Testis (tissue), 3 donors: ENCODE measurements around the gene URM1. TPM values are rescaled to one million over a fixed set of nuclear protein-coding genes. Genes with fewer than 3 reads are reported as not detected.

ENCODE experiments used
- DNase-seq: peaks from one replicate; pipeline ENCODE4 v3.0.0-alpha.2; 2019
- H3K27ac ChIP-seq, 2 donors: fragments of 200-600 bp; sonication (generic); one replicate each; pipeline ENCODE4 v1.5.1; 2019
- H3K27me3 ChIP-seq: fragments of 200-600 bp; sonication (generic); one replicate; pipeline ENCODE4 v1.5.1; 2019
- H3K36me3 ChIP-seq: fragments of 200-600 bp; sonication (generic); one replicate; pipeline ENCODE4 v1.5.1; 2017; ENCODE audit warnings: low read depth; ENCODE audit errors: missing control alignments
- H3K4me1 ChIP-seq: fragments of 200-600 bp; sonication (generic); one replicate; pipeline ENCODE4 v1.5.1; 2019
- H3K4me3 ChIP-seq, 2 donors: fragments of 200-600 bp; sonication (generic); one replicate each; pipeline ENCODE4 v1.5.1; 2017 to 2019
- H3K9me3 ChIP-seq: fragments of 200-600 bp; sonication (generic); one replicate; pipeline ENCODE4 v1.5.1; 2017
- POLR2A ChIP-seq: fragments of 450-650 bp; IDR thresholded peaks from one replicate; pipeline ENCODE4 v1.6.1; 2017; ENCODE audit warnings: antibody characterized with exemption, mild to moderate bottlenecking, moderate library complexity
- WGBS, 2 donors: methylation state at CpG; one replicate each; pipeline ENCODE4 v1.1.5; 2018; 5-methylcytosine and 5-hydroxymethylcytosine counted together
- intact Hi-C: fragments of 100-400 bp; cut with DNase I; formaldehyde crosslinking; loops from one replicate; pipeline ENCODE4 v1.15.1; 2023; ENCODE audit warnings: low total_unique reads
- polyA plus RNA-seq: library from polyadenylated mRNA; stranded (reverse); fragments of 350-450 nt; fragmentation: Illumina TruSeq; extraction: RNeasy Lipid Tissue Mini Kit (QIAGEN cat#74804); gene quantifications from one replicate; pipeline ENCODE4 v1.2.3, GENCODE V29; 2014; ENCODE audit warnings: low read depth, low replicate concordance; ENCODE audit not compliant: insufficient read depth
- total RNA-seq, 2 donors: library from RNA; depleted of rRNA; stranded (reverse); fragments of >200 nt; gene quantifications; one replicate each; pipeline ENCODE4 v1.2.3, GENCODE V29; 2016
- TF ChIP-seq, protein P1 (sequence below), 3 experiments: fragments of 450-650 bp in 2 of 3; fragments of 200-600 bp in 1 of 3; sonication (generic) in 1 of 3; IDR thresholded peaks; one replicate each; pipeline ENCODE4 v1.5.1; 2016 to 2019; ENCODE audit warnings: antibody characterized with exemption in 3 of 3, mild to moderate bottlenecking in 2 of 3, moderate library complexity in 1 of 3

Gene URM1
- total and polyA plus RNA-seq, 3 donors from 2014 or later: 31.5 to 51.1 (median 36.8) TPM

DNA sequence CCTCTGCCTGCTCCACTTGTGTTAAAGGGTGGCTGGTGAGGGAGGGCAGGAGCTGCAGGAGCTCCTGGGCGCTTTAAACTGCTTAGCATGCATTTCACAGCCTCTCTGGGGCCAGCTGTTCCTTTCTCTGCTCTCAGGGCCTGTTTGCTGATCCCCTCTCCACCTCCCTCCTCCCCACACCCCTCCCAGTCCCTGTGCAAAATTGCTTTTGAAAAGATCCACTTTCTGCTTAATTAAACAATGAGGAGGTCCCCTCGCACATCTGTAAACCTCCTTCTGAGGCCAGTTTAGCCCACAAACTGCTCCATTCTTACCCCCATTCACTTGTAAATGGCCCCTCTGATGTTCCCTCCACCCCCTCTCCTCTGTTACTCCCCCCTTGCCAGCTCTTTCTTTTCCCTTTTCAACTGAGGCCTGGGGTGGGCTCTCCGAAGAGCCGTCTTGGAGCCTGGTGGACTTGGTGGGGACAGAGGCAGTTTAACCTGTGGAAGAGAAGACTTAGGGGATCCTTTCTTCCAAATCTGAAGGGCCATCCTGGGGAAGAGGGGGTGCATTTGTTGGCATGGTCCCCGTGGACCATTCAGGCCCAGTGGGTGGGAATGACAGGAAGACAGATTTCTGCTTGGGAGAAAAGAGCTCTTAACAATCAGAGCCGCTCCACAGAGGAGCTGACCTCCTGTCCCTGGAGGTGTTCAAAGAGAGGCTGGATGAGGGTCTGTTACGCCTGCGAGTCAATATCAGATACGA is 12.0 kb downstream of the URM1 start:
- DNase-seq: no peak
- TF ChIP-seq POLR2A: no peak
- TF ChIP-seq, protein P1, sequence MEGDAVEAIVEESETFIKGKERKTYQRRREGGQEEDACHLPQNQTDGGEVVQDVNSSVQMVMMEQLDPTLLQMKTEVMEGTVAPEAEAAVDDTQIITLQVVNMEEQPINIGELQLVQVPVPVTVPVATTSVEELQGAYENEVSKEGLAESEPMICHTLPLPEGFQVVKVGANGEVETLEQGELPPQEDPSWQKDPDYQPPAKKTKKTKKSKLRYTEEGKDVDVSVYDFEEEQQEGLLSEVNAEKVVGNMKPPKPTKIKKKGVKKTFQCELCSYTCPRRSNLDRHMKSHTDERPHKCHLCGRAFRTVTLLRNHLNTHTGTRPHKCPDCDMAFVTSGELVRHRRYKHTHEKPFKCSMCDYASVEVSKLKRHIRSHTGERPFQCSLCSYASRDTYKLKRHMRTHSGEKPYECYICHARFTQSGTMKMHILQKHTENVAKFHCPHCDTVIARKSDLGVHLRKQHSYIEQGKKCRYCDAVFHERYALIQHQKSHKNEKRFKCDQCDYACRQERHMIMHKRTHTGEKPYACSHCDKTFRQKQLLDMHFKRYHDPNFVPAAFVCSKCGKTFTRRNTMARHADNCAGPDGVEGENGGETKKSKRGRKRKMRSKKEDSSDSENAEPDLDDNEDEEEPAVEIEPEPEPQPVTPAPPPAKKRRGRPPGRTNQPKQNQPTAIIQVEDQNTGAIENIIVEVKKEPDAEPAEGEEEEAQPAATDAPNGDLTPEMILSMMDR (IDR thresholded peaks at IDR 0.05): no peak
- H3K27me3 ChIP-seq: no peaks in the 10 kb centered on the region
- H3K36me3 ChIP-seq: no peaks in the 10 kb centered on the region
- intact Hi-C loops: no loop called here
- 85 to 88% methylated on average over 9 of the region's 9 CpGs for WGBS, 2 donors
- no peak overlapping the region for H3K4me3 ChIP-seq
- H3K4me1 ChIP-seq: no peaks in the 10 kb centered on the region
- no peak overlapping the region for H3K27ac ChIP-seq
- no peaks in the 10 kb centered on the region for H3K9me3 ChIP-seq

DNA sequence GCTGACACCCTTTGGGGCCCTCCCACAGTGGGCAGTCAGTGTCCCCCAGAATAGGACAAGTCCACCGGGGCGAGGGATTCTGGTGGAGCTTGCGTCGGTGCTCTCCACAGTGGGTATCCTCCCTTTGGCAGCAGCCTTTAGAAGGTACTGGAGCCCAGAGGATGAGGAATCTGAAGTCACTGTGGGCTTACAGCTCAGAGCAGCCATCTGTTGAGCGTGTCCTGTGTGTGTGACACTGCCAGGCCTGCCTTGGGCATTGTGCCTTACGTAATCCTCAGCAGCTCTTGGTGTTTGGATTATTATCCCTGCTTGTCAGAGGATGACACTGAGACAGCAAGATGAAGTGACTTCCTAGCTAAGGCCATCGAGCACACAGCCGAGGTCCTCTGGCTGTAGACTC is 12.6 kb downstream of the URM1 start:
- H3K9me3 ChIP-seq: no peaks in the 10 kb centered on the region
- H3K4me3 ChIP-seq: no peak overlapping the region
- no peaks in the 10 kb centered on the region for H3K36me3 ChIP-seq
- no peak overlapping the region for H3K27ac ChIP-seq
- TF ChIP-seq, protein P1 (IDR thresholded peaks at IDR 0.05): no peak
- TF ChIP-seq POLR2A: no peak
- no peaks in the 10 kb centered on the region for H3K27me3 ChIP-seq
- WGBS, 2 donors: 81 to 89% methylated on average over 5 to 8 of the region's 8 CpGs
- intact Hi-C loops: no loop called here
- no peaks in the 10 kb centered on the region for H3K4me1 ChIP-seq
- DNase-seq: no peak

DNA sequence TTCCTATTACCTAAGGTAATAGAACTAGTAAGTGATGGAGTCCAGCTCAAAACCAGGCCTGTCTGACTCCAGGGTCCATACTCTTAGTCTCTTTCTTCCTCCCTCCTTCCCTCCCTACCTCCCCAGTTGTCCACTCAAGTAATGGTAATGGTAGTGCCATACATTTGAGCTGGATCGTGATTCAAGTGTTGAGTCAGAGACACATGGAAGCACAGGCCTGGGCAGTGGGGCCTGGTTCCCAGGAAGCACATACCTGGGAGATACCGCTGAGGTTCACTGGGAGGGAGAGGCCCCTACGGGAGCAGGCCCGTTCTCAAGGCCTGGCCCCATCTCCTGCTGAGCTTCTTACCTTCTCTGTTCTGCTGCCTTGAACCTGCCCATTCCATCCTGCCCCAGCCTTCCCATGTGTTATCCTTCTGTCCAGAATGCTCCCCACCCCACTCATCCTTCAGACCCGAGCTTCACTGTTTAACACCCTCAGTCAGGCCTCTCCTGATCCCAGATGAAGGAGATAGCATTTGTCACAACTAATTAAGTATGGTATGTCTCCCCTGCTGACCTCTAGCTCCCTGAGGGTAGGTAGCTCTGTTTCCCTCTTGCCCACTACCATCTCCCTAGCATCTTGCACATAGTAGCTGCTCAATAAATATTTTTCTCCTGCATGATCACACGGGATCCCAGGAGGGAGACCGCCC is 13.8 kb downstream of the URM1 start:
- Histone ChIP-seq H3K9me3 (no peaks in the 10 kb centered on the region), H3K27me3 (no peaks in the 10 kb centered on the region), H3K27ac (no peak overlapping the region), H3K36me3 (no peaks in the 10 kb centered on the region), H3K4me3 (no peak overlapping the region), H3K4me1 (no peaks in the 10 kb centered on the region)
- TF ChIP-seq POLR2A: no peak
- TF ChIP-seq, protein P1 (IDR thresholded peaks at IDR 0.05): no peak
- intact Hi-C loops: no loop called here
- 90 to 92% methylated on average over 7 of the region's 7 CpGs for WGBS, 2 donors
- no peak for DNase-seq

- Histone ChIP-seq H3K27me3 (no peaks in the 10 kb centered on the region), H3K4me3 (no peak overlapping the region), H3K4me1 (no peaks in the 10 kb centered on the region), H3K9me3 (no peaks in the 10 kb centered on the region), H3K27ac (no peak overlapping the region), H3K36me3 (no peaks in the 10 kb centered on the region)
- no peak for TF ChIP-seq POLR2A
- TF ChIP-seq, protein P1 (IDR thresholded peaks at IDR 0.05): no peak
- intact Hi-C loops: no loop called here
- no peak for DNase-seq
- WGBS, 2 donors: 76 to 89% methylated on average over 9 to 18 of the region's 18 CpGs
These were observed 14.6 kb downstream of the URM1 start for GRCh38 chr9:128385496-128386460.
